CD14-positive monocyte (primary cell): ENCODE results near the gene DOK5. TPM values are rescaled to one million over a fixed set of nuclear protein-coding genes. Genes with fewer than 3 reads are reported as not detected.

Experiments used
- DNase-seq, 3 donors: peaks; one replicate each; pipeline ENCODE4 v3.0.0-alpha.2; 2011 to 2022
- H2AFZ ChIP-seq: 2 replicates; pipeline ENCODE4 v1.6.0; 2012; ENCODE audit warnings: mild to moderate bottlenecking, low read depth, low read length, inconsistent platforms; ENCODE audit not compliant: insufficient read depth, poor library complexity, severe bottlenecking
- H3K27ac ChIP-seq, 2 donors: 1 replicate in 1 of 2; 2 replicates in 1 of 2; pipeline ENCODE4 v1.5.1; 2012 to 2013; ENCODE audit warnings: low read length in 2 of 2, control low read depth in 1 of 2, inconsistent platforms in 1 of 2, low read depth in 1 of 2, mild to moderate bottlenecking in 1 of 2
- H3K27me3 ChIP-seq, 2 donors: one replicate each; pipeline versions ENCODE4 v1.6.0 to v1.6.1; 2011 to 2013; ENCODE audit warnings: low read length in 2 of 2; ENCODE audit not compliant: control insufficient read depth in 2 of 2, insufficient read depth in 2 of 2
- H3K36me3 ChIP-seq, 2 donors: replicated peaks in 1 of 2; 1 replicate in 1 of 2; 2 replicates in 1 of 2; pipeline versions ENCODE4 v1.5.1 to v1.6.1; 2012 to 2013; ENCODE audit warnings: low read length in 2 of 2, control low read depth in 1 of 2, inconsistent platforms in 1 of 2, mild to moderate bottlenecking in 1 of 2; ENCODE audit not compliant: insufficient read depth in 2 of 2, control insufficient read depth in 1 of 2
- H3K4me1 ChIP-seq, 2 donors: 1 replicate in 1 of 2; 2 replicates in 1 of 2; pipeline versions ENCODE4 v1.5.1 to v1.6.1; 2012 to 2013; ENCODE audit warnings: low read length in 2 of 2, control low read depth in 1 of 2, inconsistent platforms in 1 of 2, mild to moderate bottlenecking in 1 of 2, moderate library complexity in 1 of 2; ENCODE audit not compliant: insufficient read depth in 2 of 2, control insufficient read depth in 1 of 2
- H3K4me2 ChIP-seq: replicated peaks from 2 replicates; pipeline ENCODE3; 2012; ENCODE audit warnings: low read length, moderate library complexity, mild to moderate bottlenecking; ENCODE audit not compliant: poor library complexity, severe bottlenecking; ENCODE audit errors: extremely low read depth
- H3K4me3 ChIP-seq, 3 experiments: fragments of 200-600 bp in 1 of 3; sonication (generic) in 1 of 3; replicated peaks in 1 of 3; 1 replicate in 2 of 3; 2 replicates in 1 of 3; pipeline ENCODE4 v1.5.1; 2011 to 2013; ENCODE audit warnings: low read length in 3 of 3, mild to moderate bottlenecking in 3 of 3, control low read depth in 2 of 3, low read depth in 2 of 3, inconsistent platforms in 1 of 3, moderate library complexity in 1 of 3
- H3K79me2 ChIP-seq: 2 replicates; pipeline ENCODE4 v1.6.0; 2012; ENCODE audit warnings: mild to moderate bottlenecking, control low read depth, inconsistent platforms, low read length, moderate library complexity; ENCODE audit not compliant: insufficient read depth
- H3K9ac ChIP-seq: 2 replicates; pipeline ENCODE4 v1.6.0; 2017; ENCODE audit warnings: low read length, mild to moderate bottlenecking; ENCODE audit not compliant: insufficient read depth, poor library complexity, severe bottlenecking
- H3K9me3 ChIP-seq, 2 donors: replicated peaks in 1 of 2; 1 replicate in 1 of 2; 2 replicates in 1 of 2; pipeline versions ENCODE4 v1.5.1 to v1.6.1; 2012 to 2013; ENCODE audit warnings: low read length in 2 of 2, control low read depth in 1 of 2; ENCODE audit not compliant: control insufficient read depth in 1 of 2, insufficient read depth in 1 of 2
- H4K20me1 ChIP-seq: 2 replicates; pipeline ENCODE4 v1.6.0; 2012; ENCODE audit warnings: mild to moderate bottlenecking, low read length, control low read depth, moderate library complexity; ENCODE audit not compliant: insufficient read depth
- H3K27ac Mint-ChIP-seq, 7 donors: one replicate each; pipeline ENCODE4 v1.8.0; 2020; ENCODE audit warnings: mild to moderate bottlenecking in 7 of 7, mixed read lengths in 7 of 7, moderate library complexity in 6 of 7, inconsistent platforms in 2 of 7
- H3K27me3 Mint-ChIP-seq, 3 donors: one replicate each; pipeline ENCODE4 v1.8.0; 2021 to 2022; ENCODE audit warnings: low read depth in 3 of 3, mild to moderate bottlenecking in 3 of 3, mixed read lengths in 3 of 3, moderate library complexity in 3 of 3, inconsistent platforms in 1 of 3
- H3K36me3 Mint-ChIP-seq, 2 donors: one replicate each; pipeline ENCODE4 v1.8.0; 2020; ENCODE audit warnings: mixed read lengths in 2 of 2, inconsistent platforms in 1 of 2, mild to moderate bottlenecking in 1 of 2
- H3K4me1 Mint-ChIP-seq: one replicate; pipeline ENCODE4 v1.8.0; 2020; ENCODE audit warnings: mild to moderate bottlenecking, mixed read lengths
- H3K4me3 Mint-ChIP-seq, 2 donors: one replicate each; pipeline ENCODE4 v1.8.0; 2020; ENCODE audit warnings: mild to moderate bottlenecking in 2 of 2, mixed read lengths in 2 of 2, moderate library complexity in 1 of 2
- H3K9me3 Mint-ChIP-seq, 7 donors: one replicate each; pipeline ENCODE4 v1.8.0; 2020 to 2022; ENCODE audit warnings: mixed read lengths in 7 of 7, mild to moderate bottlenecking in 6 of 7, moderate library complexity in 6 of 7, inconsistent platforms in 2 of 7
- WGBS: methylation state at CpG from one replicate; pipeline ENCODE4 v1.1.5; 2013; ENCODE audit warnings: missing lambda C conversion rate; ENCODE audit not compliant: insufficient coverage; 5-methylcytosine and 5-hydroxymethylcytosine counted together
- intact Hi-C, 2 donors: fragments of 100-400 bp; cut with micrococcal nuclease; formaldehyde crosslinking; loops; one replicate each; pipeline versions ENCODE4 v1.15.0 to v1.15.1; 2023
- polyA plus RNA-seq, 3 donors: library from polyadenylated mRNA; depleted of rRNA in 1 of 3; unstranded in 2 of 3; stranded (reverse) in 1 of 3; fragments of 300-500 nt in 2 of 3; fragments of >200 nt in 1 of 3; fragmentation: Illumina TruSeq in 2 of 3; gene quantifications; 1 replicate in 2 of 3; 2 replicates in 1 of 3; pipeline ENCODE4 v1.2.3, GENCODE V29; 2012 to 2021
- TF ChIP-seq, protein P1 (sequence below): fragments of 200-600 bp; IDR thresholded peaks from one replicate; pipeline ENCODE4 v1.8.0; 2022; ENCODE audit warnings: antibody characterized with exemption, mild to moderate bottlenecking

DOK5 gene
- polyA plus RNA-seq, 3 donors, result not detected

GRCh38 chr20:54606380-54606779 lies 131.0 kb downstream of the DOK5 start:
- intact Hi-C loops, result no loop called here
- Mint-ChIP-seq H3K4me1 (peaks cover 17% of the 10 kb centered on the region), H3K27ac (peak overlapping the region in 4 of 7 donors; percentile 5 to 26 (median 19)), H3K4me3 (no peak overlapping the region), H3K9me3 (peaks cover 0 to 9% (median 0%) of the 10 kb centered on the region in 7 donors), H3K27me3 (peaks cover 0 to 2% (median 1%) of the 10 kb centered on the region in 3 donors), H3K36me3 (no peaks in the 10 kb centered on the region)
- Histone ChIP-seq H3K79me2 (no peaks in the 10 kb centered on the region), H3K9me3 (no peaks in the 10 kb centered on the region), H4K20me1 (no peaks in the 10 kb centered on the region), H2AFZ (no peak overlapping the region), H3K4me2 (no peak overlapping the region), H3K36me3 (no peaks in the 10 kb centered on the region), H3K4me1 (peaks cover 14 to 21% of the 10 kb centered on the region in 2 donors), H3K27ac (peak overlapping the region in 1 of 2 donors; percentile 1), H3K9ac (no peak overlapping the region), H3K4me3 (no peak overlapping the region), H3K27me3 (no peaks in the 10 kb centered on the region)
- WGBS, result 29% methylated on average over 2 of the region's 3 CpGs
- peak; percentile 15 to 42 (median 17) for DNase-seq
- TF ChIP-seq, protein P1, sequence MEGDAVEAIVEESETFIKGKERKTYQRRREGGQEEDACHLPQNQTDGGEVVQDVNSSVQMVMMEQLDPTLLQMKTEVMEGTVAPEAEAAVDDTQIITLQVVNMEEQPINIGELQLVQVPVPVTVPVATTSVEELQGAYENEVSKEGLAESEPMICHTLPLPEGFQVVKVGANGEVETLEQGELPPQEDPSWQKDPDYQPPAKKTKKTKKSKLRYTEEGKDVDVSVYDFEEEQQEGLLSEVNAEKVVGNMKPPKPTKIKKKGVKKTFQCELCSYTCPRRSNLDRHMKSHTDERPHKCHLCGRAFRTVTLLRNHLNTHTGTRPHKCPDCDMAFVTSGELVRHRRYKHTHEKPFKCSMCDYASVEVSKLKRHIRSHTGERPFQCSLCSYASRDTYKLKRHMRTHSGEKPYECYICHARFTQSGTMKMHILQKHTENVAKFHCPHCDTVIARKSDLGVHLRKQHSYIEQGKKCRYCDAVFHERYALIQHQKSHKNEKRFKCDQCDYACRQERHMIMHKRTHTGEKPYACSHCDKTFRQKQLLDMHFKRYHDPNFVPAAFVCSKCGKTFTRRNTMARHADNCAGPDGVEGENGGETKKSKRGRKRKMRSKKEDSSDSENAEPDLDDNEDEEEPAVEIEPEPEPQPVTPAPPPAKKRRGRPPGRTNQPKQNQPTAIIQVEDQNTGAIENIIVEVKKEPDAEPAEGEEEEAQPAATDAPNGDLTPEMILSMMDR, result no peak

DNA sequence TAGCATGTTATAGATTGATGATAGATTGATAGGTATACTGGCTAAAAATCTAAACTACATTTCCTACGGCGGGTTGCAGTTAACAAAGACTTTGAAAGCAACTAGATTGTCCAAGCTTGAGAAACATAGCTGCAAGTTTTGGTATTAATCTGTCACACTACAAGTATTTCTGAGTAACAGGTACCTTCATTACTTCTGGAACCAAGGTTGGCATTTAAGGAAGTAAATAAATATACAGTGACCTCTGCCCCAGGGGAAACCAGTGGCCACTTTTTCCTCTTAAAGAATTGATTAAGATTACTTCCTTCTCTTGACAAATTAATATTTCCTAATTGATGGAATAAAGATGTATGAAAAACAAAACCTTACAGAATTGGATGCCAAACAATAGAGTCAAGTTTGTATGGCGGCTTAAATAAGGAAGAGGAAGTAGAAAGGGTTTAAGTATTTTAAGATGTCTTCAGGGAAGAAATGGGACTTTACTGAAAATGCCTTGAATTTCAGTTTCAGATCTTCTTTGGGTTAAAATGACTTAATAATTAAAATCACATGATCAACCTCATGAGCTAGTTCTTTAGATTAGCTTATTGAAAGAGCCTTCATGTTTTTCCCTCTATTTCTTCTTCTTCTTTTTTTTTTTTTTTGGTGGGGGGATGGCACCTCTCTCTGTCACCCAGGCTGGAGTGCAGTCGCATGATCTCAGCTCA lies 132.8 kb downstream of the DOK5 start:
- Histone ChIP-seq H3K4me1 (peaks cover 14 to 21% of the 10 kb centered on the region in 2 donors), H3K4me2 (no peak overlapping the region), H2AFZ (no peak overlapping the region), H3K9ac (no peak overlapping the region), H3K79me2 (no peaks in the 10 kb centered on the region), H3K27me3 (no peaks in the 10 kb centered on the region), H4K20me1 (no peaks in the 10 kb centered on the region), H3K9me3 (no peaks in the 10 kb centered on the region), H3K36me3 (no peaks in the 10 kb centered on the region), H3K27ac (peak overlapping the region in 1 of 2 donors; percentile 32), H3K4me3 (no peak overlapping the region)
- 14% methylated on average over 1 of the region's 4 CpGs for WGBS
- H3K27me3 Mint-ChIP-seq, result peaks cover 0 to 6% (median 2%) of the 10 kb centered on the region in 3 donors
- intact Hi-C loops, result no loop called here
- no peak overlapping the region for H3K4me3 Mint-ChIP-seq
- DNase-seq, result peak; percentile 0 to 36 (median 2)
- H3K9me3 Mint-ChIP-seq, result peaks cover 0 to 7% (median 0%) of the 10 kb centered on the region in 7 donors
- H3K36me3 Mint-ChIP-seq, result no peaks in the 10 kb centered on the region
- H3K4me1 Mint-ChIP-seq, result peaks cover 17% of the 10 kb centered on the region
- TF ChIP-seq, protein P1, result no peak
- H3K27ac Mint-ChIP-seq, result peak overlapping the region in 3 of 7 donors; percentile 10 to 65 (median 21)
